ENCODE measurements around the gene ELF2. TPM values are rescaled to one million over a fixed set of nuclear protein-coding genes. Genes with fewer than 3 reads are reported as not detected.
"Not testable (repeated sequence)": the region's sequence is repeated elsewhere in the genome, so short reads cannot be mapped to it uniquely, and the experiment has no call there.

ELF2 gene
- total and polyA plus RNA-seq, 2 donors (not counting 1 experiment from before 2014, with no cell fraction given): 31.2 to 42.6 TPM

- Histone ChIP-seq H4K20me1 (ENCODE audit: control insufficient read depth, extremely low read depth, insufficient read depth, low read length) (no peaks in the 10 kb centered on the region), H3K9me3 (ENCODE audit: control insufficient read depth, insufficient read depth, low read depth, low read length) (no peaks in the 10 kb centered on the region), H3K4me3 (replicated peaks in 1 of 4; ENCODE audit: control extremely low read depth in 1 of 4, insufficient read depth in 1 of 4, low read depth in 3 of 4, low read length in 4 of 4) (no peak overlapping the region), H3K27me3 (ENCODE audit: control insufficient read depth, insufficient read depth, low read length) (no peaks in the 10 kb centered on the region), H3K79me2 (ENCODE audit: control insufficient read depth, insufficient read depth, low read length) (no peaks in the 10 kb centered on the region), H3K27ac (ENCODE audit: insufficient read depth, low read length) (no peak overlapping the region), H3K4me2 (ENCODE audit: extremely low read depth, insufficient read depth, low read length) (no peak overlapping the region), H3K9ac (ENCODE audit: insufficient read depth, low read length) (no peak overlapping the region), H3K36me3 (ENCODE audit: control insufficient read depth, insufficient read depth, low read length) (no peaks in the 10 kb centered on the region), H3K4me1 (ENCODE audit: control insufficient read depth, extremely low read depth, insufficient read depth, low read length) (no peaks in the 10 kb centered on the region), H2AFZ (ENCODE audit: low read length) (no peak overlapping the region)
- no peak for TF ChIP-seq EZH2 (IDR thresholded peaks at IDR 0.05; ENCODE audit: low read length, missing control alignments)
- TF ChIP-seq, protein P1, sequence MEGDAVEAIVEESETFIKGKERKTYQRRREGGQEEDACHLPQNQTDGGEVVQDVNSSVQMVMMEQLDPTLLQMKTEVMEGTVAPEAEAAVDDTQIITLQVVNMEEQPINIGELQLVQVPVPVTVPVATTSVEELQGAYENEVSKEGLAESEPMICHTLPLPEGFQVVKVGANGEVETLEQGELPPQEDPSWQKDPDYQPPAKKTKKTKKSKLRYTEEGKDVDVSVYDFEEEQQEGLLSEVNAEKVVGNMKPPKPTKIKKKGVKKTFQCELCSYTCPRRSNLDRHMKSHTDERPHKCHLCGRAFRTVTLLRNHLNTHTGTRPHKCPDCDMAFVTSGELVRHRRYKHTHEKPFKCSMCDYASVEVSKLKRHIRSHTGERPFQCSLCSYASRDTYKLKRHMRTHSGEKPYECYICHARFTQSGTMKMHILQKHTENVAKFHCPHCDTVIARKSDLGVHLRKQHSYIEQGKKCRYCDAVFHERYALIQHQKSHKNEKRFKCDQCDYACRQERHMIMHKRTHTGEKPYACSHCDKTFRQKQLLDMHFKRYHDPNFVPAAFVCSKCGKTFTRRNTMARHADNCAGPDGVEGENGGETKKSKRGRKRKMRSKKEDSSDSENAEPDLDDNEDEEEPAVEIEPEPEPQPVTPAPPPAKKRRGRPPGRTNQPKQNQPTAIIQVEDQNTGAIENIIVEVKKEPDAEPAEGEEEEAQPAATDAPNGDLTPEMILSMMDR (conservative IDR thresholded peaks at IDR 0.05 in 1 of 2, IDR thresholded peaks at IDR 0.05 in 1 of 2; ENCODE audit: low read depth in 1 of 2, low read length in 2 of 2): no peak
- no peak for DNase-seq (ENCODE audit: low read depth in 2 of 2)
These were observed 23.5 kb upstream of the ELF2 start for GRCh38 chr4:139200506-139200905.

DNA sequence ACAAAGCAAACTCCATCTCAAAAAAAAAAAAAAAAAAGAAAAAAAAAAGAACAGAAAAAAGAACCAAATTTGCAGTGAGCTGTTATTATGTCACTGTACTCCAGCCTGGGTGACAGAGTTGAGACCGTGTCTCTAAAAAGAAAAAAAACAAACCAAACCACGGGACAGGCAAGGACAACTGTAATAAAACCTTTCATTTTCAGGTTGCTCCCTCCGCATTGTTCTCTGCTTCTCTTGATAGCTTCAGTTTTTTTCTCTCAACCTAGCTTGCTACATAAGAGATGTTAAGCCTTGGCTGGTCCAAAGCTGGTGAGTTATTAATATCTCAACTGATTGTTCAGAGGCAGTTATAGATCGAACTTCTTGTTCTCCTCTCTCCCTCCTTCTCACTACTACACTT lies 23.1 kb upstream of the ELF2 start:
- H3K4me1 ChIP-seq (ENCODE audit: control insufficient read depth, extremely low read depth, insufficient read depth, low read length): no peaks in the 10 kb centered on the region
- H3K27ac ChIP-seq (ENCODE audit: insufficient read depth, low read length): no peak overlapping the region
- no peaks in the 10 kb centered on the region for H3K36me3 ChIP-seq (ENCODE audit: control insufficient read depth, insufficient read depth, low read length)
- H3K4me3 ChIP-seq (replicated peaks in 1 of 4; ENCODE audit: control extremely low read depth in 1 of 4, insufficient read depth in 1 of 4, low read depth in 3 of 4, low read length in 4 of 4): no peak overlapping the region
- H3K4me2 ChIP-seq (ENCODE audit: extremely low read depth, insufficient read depth, low read length): no peak overlapping the region
- no peak for TF ChIP-seq EZH2 (IDR thresholded peaks at IDR 0.05; ENCODE audit: low read length, missing control alignments)
- TF ChIP-seq, protein P1 (conservative IDR thresholded peaks at IDR 0.05 in 1 of 2, IDR thresholded peaks at IDR 0.05 in 1 of 2; ENCODE audit: low read depth in 1 of 2, low read length in 2 of 2): no peak
- no peak overlapping the region for H3K9ac ChIP-seq (ENCODE audit: insufficient read depth, low read length)
- no peak overlapping the region for H2AFZ ChIP-seq (ENCODE audit: low read length)
- H3K27me3 ChIP-seq (ENCODE audit: control insufficient read depth, insufficient read depth, low read length): no peaks in the 10 kb centered on the region
- no peaks in the 10 kb centered on the region for H3K79me2 ChIP-seq (ENCODE audit: control insufficient read depth, insufficient read depth, low read length)
- DNase-seq (ENCODE audit: low read depth in 2 of 2): no peak
- H3K9me3 ChIP-seq (ENCODE audit: control insufficient read depth, insufficient read depth, low read depth, low read length): no peaks in the 10 kb centered on the region
- no peaks in the 10 kb centered on the region for H4K20me1 ChIP-seq (ENCODE audit: control insufficient read depth, extremely low read depth, insufficient read depth, low read length)

GRCh38 chr4:139197214-139197613 lies 20.2 kb upstream of the ELF2 start:
- H3K9me3 ChIP-seq (ENCODE audit: control insufficient read depth, insufficient read depth, low read depth, low read length); H3K79me2 ChIP-seq (ENCODE audit: control insufficient read depth, insufficient read depth, low read length): not testable (repeated sequence)

More at GRCh38 chr4:139197214-139197613, 20.2 kb upstream of the ELF2 start:
- H3K36me3 ChIP-seq (ENCODE audit: control insufficient read depth, insufficient read depth, low read length); H4K20me1 ChIP-seq (ENCODE audit: control insufficient read depth, extremely low read depth, insufficient read depth, low read length); H3K27me3 ChIP-seq (ENCODE audit: control insufficient read depth, insufficient read depth, low read length); H3K4me1 ChIP-seq (ENCODE audit: control insufficient read depth, extremely low read depth, insufficient read depth, low read length); H2AFZ ChIP-seq (ENCODE audit: low read length); H3K9ac ChIP-seq (ENCODE audit: insufficient read depth, low read length); H3K27ac ChIP-seq (ENCODE audit: insufficient read depth, low read length); H3K4me2 ChIP-seq (ENCODE audit: extremely low read depth, insufficient read depth, low read length); H3K4me3 ChIP-seq (replicated peaks in 1 of 4; ENCODE audit: control extremely low read depth in 1 of 4, insufficient read depth in 1 of 4, low read depth in 3 of 4, low read length in 4 of 4); DNase-seq (ENCODE audit: low read depth in 2 of 2): not testable (repeated sequence)

Measured in fibroblast of lung (primary cell).